Bronchial epithelial cell (primary cell): ENCODE data around the gene TSPEAR. TPM values are rescaled to one million over a fixed set of nuclear protein-coding genes. Genes with fewer than 3 reads are reported as not detected.

Source experiments
- DNase-seq: peaks from one replicate; pipeline ENCODE4 v3.0.0-alpha.2; 2010; ENCODE audit warnings: low read depth
- FAIRE-seq: peaks from 2 replicates; lab custom pipeline; 2011; peaks lifted over from hg19 to GRCh38; lab: Jason Lieb, UNC
- H3K27me3 ChIP-seq: 2 replicates; pipeline ENCODE4 v1.5.1; 2011; ENCODE audit warnings: low read length; ENCODE audit not compliant: control insufficient read depth, insufficient read depth
- H3K36me3 ChIP-seq: 2 replicates; pipeline ENCODE4 v1.5.1; 2011; ENCODE audit warnings: low read length; ENCODE audit not compliant: control insufficient read depth, insufficient read depth
- H3K4me3 ChIP-seq: 2 replicates; pipeline ENCODE4 v1.5.1; 2011; ENCODE audit warnings: mild to moderate bottlenecking, low read depth, low read length, control low read depth
- total RNA-seq: library from RNA; depleted of rRNA; stranded (reverse); fragments of >200 nt; gene quantifications from 2 replicates; pipeline ENCODE4 v1.2.1, GENCODE V29; 2014
- TF ChIP-seq, protein P1 (sequence below): IDR thresholded peaks from 2 replicates; pipeline ENCODE4 v1.5.1; 2011; ENCODE audit warnings: mild to moderate bottlenecking, moderate library complexity, low read length, control low read depth, inconsistent platforms; ENCODE audit not compliant: insufficient read depth, severe bottlenecking

TSPEAR gene
- total RNA-seq, 1 donor from 2014 or later = not detected

DNA sequence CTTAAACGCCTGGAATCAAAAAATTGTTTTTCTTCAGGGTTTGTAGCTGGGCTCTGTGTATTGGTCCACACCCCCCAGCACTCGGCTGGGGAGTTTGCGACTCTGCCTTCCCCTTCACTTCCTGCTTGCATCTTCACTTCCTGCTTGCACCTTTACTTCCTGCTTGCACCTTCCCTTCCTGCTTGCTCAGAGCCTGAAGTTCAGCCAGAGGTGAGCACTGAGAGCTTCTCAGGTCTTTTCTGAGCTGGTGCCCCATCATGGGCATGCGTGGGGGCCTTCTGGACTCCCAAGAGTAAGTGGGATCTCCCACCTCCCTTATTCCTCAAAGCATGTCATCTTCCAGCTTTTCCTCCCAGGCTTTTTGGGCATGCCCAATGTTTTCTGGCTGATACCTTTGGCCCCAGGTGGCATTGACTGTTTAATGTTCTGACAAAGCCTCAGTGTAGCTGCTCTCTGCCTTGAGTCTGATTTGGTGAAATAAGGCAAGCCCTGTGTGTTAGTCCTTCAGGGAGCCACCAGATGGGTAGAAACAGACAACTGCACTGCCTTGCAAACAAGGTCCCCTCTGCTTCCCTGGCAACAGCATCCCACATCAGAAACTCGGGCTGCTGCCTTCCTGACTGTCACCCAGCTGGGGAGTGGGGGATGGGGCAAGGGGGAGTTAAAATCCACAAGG, 163.6 kb downstream of the TSPEAR start:
- no peak overlapping the region for H3K4me3 ChIP-seq
- FAIRE-seq = no peak
- TF ChIP-seq, protein P1, sequence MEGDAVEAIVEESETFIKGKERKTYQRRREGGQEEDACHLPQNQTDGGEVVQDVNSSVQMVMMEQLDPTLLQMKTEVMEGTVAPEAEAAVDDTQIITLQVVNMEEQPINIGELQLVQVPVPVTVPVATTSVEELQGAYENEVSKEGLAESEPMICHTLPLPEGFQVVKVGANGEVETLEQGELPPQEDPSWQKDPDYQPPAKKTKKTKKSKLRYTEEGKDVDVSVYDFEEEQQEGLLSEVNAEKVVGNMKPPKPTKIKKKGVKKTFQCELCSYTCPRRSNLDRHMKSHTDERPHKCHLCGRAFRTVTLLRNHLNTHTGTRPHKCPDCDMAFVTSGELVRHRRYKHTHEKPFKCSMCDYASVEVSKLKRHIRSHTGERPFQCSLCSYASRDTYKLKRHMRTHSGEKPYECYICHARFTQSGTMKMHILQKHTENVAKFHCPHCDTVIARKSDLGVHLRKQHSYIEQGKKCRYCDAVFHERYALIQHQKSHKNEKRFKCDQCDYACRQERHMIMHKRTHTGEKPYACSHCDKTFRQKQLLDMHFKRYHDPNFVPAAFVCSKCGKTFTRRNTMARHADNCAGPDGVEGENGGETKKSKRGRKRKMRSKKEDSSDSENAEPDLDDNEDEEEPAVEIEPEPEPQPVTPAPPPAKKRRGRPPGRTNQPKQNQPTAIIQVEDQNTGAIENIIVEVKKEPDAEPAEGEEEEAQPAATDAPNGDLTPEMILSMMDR = no peak
- DNase-seq = no peak
- H3K27me3 ChIP-seq = no peaks in the 10 kb centered on the region
- H3K36me3 ChIP-seq = no peaks in the 10 kb centered on the region

DNA sequence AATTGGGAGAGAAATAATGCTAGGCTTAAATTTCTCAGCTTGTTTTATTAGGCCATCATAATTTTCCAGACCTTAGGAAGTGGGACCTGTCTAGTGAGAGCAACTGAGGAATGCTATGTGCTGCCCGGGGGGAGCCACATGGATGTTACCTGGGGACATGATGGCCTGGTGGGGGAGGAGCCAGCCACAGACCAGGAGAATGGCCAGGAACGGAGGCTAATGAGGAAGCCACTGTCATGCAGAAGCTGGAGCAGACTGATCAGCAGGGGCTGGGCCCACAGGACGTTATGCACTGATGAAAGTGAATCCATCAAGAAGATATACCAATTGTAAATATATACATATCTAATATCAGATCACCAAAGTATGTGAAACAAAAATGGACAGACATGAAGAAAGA, 166.8 kb downstream of the TSPEAR start:
- TF ChIP-seq, protein P1 = no peak
- H3K36me3 ChIP-seq = no peaks in the 10 kb centered on the region
- no peak overlapping the region for H3K4me3 ChIP-seq
- FAIRE-seq (no peak), DNase-seq (no peak)
- H3K27me3 ChIP-seq = no peaks in the 10 kb centered on the region

GRCh38 chr21:44542716-44543115, 168.7 kb downstream of the TSPEAR start:
- FAIRE-seq = no peak
- DNase-seq = no peak
- Histone ChIP-seq H3K4me3 (no peak overlapping the region), H3K36me3 (no peaks in the 10 kb centered on the region), H3K27me3 (no peaks in the 10 kb centered on the region)
- TF ChIP-seq, protein P1 = no peak

DNA sequence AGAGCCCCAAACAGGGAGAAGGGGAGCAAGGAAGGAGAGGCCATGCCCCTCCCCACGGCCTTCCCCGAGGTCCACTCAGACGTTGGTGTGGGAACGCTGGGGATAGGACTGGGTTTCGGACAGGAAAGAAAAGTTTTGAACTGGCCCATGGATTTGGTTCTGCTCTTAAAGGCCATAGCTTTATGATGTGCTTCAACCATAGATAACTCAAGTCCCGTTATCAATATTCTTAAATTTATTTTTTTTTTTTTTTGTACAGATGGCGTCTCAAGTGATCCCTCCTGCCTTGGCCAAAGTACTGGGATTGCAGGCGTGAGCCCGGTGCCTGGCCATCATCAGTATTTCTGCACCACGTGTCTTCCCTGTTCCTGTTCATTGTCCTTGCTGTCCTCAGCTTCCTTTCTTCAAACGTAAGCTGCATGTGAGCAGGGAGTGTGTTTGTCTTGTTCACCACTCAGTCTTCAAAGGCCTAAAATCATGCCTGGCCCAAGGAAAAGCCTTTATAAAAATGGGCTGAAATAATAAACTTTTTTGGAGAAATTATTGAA, 170.6 kb downstream of the TSPEAR start:
- no peak for DNase-seq
- no peaks in the 10 kb centered on the region for H3K27me3 ChIP-seq
- no peak overlapping the region for H3K4me3 ChIP-seq
- no peak for FAIRE-seq
- no peaks in the 10 kb centered on the region for H3K36me3 ChIP-seq
- TF ChIP-seq, protein P1 = no peak

GRCh38 chr21:44539991-44540666, 171.2 kb downstream of the TSPEAR start, which contains the start of gene KRTAP10-1:
Gene KRTAP10-1 (minus strand): TSS chr21:44540195. CDS start chr21:44540150, 45 bp downstream.
- no peak for FAIRE-seq
- Histone ChIP-seq H3K4me3 (no peak within 1 kb of the TSS), H3K36me3 (no peaks in the 10 kb centered on the region), H3K27me3 (no peaks in the 10 kb centered on the region)
- no peak for DNase-seq
- TF ChIP-seq, protein P1 = no peak
